Neural progenitor cell (in vitro differentiated cells): ENCODE data around the gene PIP4K2B. TPM values are rescaled to one million over a fixed set of nuclear protein-coding genes. Genes with fewer than 3 reads are reported as not detected.

Experiments used
- DNase-seq: peaks from one replicate; pipeline ENCODE4 v3.0.0-alpha.2; 2016; ENCODE audit warnings: low spot score
- H2AFZ ChIP-seq: fragments of 200-600 bp; sonication (generic); replicated peaks from 2 replicates; pipeline ENCODE4 v1.6.1; 2016; ENCODE audit warnings: antibody characterized with exemption
- H3F3A ChIP-seq: fragments of 200-600 bp; sonication (generic); 2 replicates; pipeline ENCODE4 v1.6.1; 2016; ENCODE audit warnings: antibody characterized with exemption, low read depth
- H3K27ac ChIP-seq: fragments of 200-600 bp; sonication (generic); 2 replicates; pipeline ENCODE4 v1.5.1; 2016; ENCODE audit warnings: mild to moderate bottlenecking
- H3K27me3 ChIP-seq: fragments of 200-600 bp; sonication (generic); 2 replicates; pipeline ENCODE4 v1.6.1; 2016; ENCODE audit warnings: mild to moderate bottlenecking, moderate library complexity
- H3K36me3 ChIP-seq: fragments of 200-600 bp; sonication (generic); 2 replicates; pipeline ENCODE4 v1.5.1; 2016
- H3K4me1 ChIP-seq: fragments of 200-600 bp; sonication (generic); 2 replicates; pipeline ENCODE4 v1.6.1; 2016; ENCODE audit warnings: mixed run types
- H3K4me2 ChIP-seq: fragments of 200-600 bp; sonication (generic); 2 replicates; pipeline ENCODE4 v1.6.1; 2016
- H3K4me3 ChIP-seq: fragments of 200-600 bp; sonication (generic); 2 replicates; pipeline ENCODE4 v1.5.1; 2016
- H3K79me2 ChIP-seq: fragments of 200-600 bp; sonication (generic); 2 replicates; pipeline ENCODE4 v1.6.1; 2016; ENCODE audit warnings: low read depth
- H3K9ac ChIP-seq: fragments of 200-600 bp; sonication (generic); 2 replicates; pipeline ENCODE4 v1.6.1; 2016
- H3K9me3 ChIP-seq: fragments of 200-600 bp; sonication (generic); 2 replicates; pipeline ENCODE4 v1.5.1; 2016; ENCODE audit warnings: low read depth
- H4K20me1 ChIP-seq: fragments of 200-600 bp; sonication (generic); 2 replicates; pipeline ENCODE4 v1.6.1; 2016; ENCODE audit warnings: low read depth
- H3K27ac Mint-ChIP-seq: 3 replicates; pipeline ENCODE4 v1.8.0; 2021; ENCODE audit warnings: mixed read lengths
- H3K27me3 Mint-ChIP-seq: 2 replicates; pipeline ENCODE4 v1.8.0; 2022; ENCODE audit warnings: low read depth, mild to moderate bottlenecking, inconsistent platforms, moderate library complexity, mixed read lengths; ENCODE audit not compliant: insufficient read depth
- H3K36me3 Mint-ChIP-seq: 3 replicates; pipeline ENCODE4 v1.8.0; 2021; ENCODE audit warnings: mixed read lengths
- H3K4me1 Mint-ChIP-seq: 3 replicates; pipeline ENCODE4 v1.8.0; 2021; ENCODE audit warnings: mixed read lengths
- H3K4me3 Mint-ChIP-seq: 3 replicates; pipeline ENCODE4 v1.8.0; 2021; ENCODE audit warnings: mild to moderate bottlenecking, moderate library complexity, mixed read lengths
- H3K9me3 Mint-ChIP-seq: 3 replicates; pipeline ENCODE4 v1.8.0; 2020; ENCODE audit warnings: mixed read lengths
- EZH2 ChIP-seq: fragments of 200-600 bp; sonication (generic); IDR thresholded peaks from 2 replicates; pipeline ENCODE4 v1.6.1; 2017; ENCODE audit warnings: antibody characterized with exemption, mild to moderate bottlenecking, moderate library complexity
- EZH2phosphoT487 ChIP-seq: fragments of 200-600 bp; sonication (generic); IDR thresholded peaks from 2 replicates; pipeline ENCODE4 v1.6.1; 2017; ENCODE audit warnings: antibody characterized with exemption
- total RNA-seq: library from RNA; depleted of rRNA; stranded (reverse); fragments of >200 nt; gene quantifications from 2 replicates; pipeline ENCODE4 v1.2.3, GENCODE V29; 2015; ENCODE audit warnings: low replicate concordance
- TF ChIP-seq, protein P1 (sequence below): fragments of 200-600 bp; sonication (generic); IDR thresholded peaks from 2 replicates; pipeline ENCODE4 v1.5.1; 2017; ENCODE audit warnings: antibody characterized with exemption, mild to moderate bottlenecking

The PIP4K2B gene
- total RNA-seq, 1 donor from 2014 or later: 45.6 TPM

DNA sequence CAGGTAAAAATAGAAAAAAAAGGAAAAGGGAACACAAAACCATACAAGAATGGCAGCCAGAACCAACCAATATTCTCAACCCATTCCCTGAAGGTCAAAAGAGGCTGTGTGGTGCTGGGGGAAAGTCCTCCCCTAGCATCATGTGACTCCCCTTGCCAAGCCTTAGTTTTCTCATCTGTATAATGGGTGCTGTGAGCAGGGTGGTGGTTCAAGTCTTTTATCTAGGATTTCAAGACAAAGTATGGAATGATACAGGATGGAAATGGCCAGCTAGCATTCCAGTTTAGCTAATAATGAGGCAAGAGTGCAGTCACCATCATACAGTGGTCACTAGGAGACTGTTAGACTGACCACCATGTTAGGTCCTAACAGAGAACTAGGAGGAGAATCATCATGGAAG, 26.1 kb downstream of the PIP4K2B start:
- no peak for DNase-seq
- no peaks in the 10 kb centered on the region for H3K4me1 ChIP-seq
- H3K27me3 Mint-ChIP-seq: no peaks in the 10 kb centered on the region
- no peak overlapping the region for H3K9ac ChIP-seq
- no peaks in the 10 kb centered on the region for H3K27me3 ChIP-seq
- no peak overlapping the region for H3K27ac Mint-ChIP-seq
- no peaks in the 10 kb centered on the region for H3K9me3 ChIP-seq
- H3K4me3 ChIP-seq: no peak overlapping the region
- no peak overlapping the region for H3K27ac ChIP-seq
- no peaks in the 10 kb centered on the region for H3K9me3 Mint-ChIP-seq
- H3K4me1 Mint-ChIP-seq: no peaks in the 10 kb centered on the region
- no peaks in the 10 kb centered on the region for H4K20me1 ChIP-seq
- no peak overlapping the region for H3K4me2 ChIP-seq
- H3K36me3 ChIP-seq: peaks cover 4% of the 10 kb centered on the region
- TF ChIP-seq, protein P1, sequence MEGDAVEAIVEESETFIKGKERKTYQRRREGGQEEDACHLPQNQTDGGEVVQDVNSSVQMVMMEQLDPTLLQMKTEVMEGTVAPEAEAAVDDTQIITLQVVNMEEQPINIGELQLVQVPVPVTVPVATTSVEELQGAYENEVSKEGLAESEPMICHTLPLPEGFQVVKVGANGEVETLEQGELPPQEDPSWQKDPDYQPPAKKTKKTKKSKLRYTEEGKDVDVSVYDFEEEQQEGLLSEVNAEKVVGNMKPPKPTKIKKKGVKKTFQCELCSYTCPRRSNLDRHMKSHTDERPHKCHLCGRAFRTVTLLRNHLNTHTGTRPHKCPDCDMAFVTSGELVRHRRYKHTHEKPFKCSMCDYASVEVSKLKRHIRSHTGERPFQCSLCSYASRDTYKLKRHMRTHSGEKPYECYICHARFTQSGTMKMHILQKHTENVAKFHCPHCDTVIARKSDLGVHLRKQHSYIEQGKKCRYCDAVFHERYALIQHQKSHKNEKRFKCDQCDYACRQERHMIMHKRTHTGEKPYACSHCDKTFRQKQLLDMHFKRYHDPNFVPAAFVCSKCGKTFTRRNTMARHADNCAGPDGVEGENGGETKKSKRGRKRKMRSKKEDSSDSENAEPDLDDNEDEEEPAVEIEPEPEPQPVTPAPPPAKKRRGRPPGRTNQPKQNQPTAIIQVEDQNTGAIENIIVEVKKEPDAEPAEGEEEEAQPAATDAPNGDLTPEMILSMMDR: no peak
- TF ChIP-seq EZH2: no peak
- no peak for TF ChIP-seq EZH2phosphoT487
- H3K4me3 Mint-ChIP-seq: no peak overlapping the region
- H2AFZ ChIP-seq: no peak overlapping the region
- peaks cover 3% of the 10 kb centered on the region for H3F3A ChIP-seq
- H3K36me3 Mint-ChIP-seq: peaks cover 38% of the 10 kb centered on the region
- H3K79me2 ChIP-seq: no peaks in the 10 kb centered on the region

DNA sequence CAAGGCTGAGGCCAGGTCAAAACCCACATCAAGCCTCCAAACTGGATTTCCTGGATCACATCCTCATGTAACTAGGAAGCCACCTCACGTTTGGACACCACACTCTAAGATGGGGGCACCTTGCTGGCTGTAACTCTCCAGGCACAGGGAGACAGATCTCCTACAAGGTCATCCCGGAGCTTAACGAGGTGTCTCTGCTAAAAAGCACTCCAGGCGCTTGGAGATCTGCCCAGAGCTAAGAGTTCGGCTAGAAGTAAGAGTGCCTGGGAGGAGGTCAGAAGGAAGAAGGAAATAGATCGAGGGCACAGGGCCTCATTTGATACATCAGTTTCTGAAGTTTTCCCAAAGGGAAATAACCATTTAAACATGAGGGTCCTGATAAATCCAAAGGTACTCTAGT, 30.9 kb downstream of the PIP4K2B start:
- Histone ChIP-seq H2AFZ (no peak overlapping the region), H3K27ac (no peak overlapping the region), H3K4me3 (no peak overlapping the region), H3K9ac (no peak overlapping the region), H3K4me1 (no peaks in the 10 kb centered on the region), H3K9me3 (no peaks in the 10 kb centered on the region), H3K79me2 (no peaks in the 10 kb centered on the region), H3F3A (peaks cover 12% of the 10 kb centered on the region), H4K20me1 (peaks cover 12% of the 10 kb centered on the region), H3K4me2 (no peak overlapping the region), H3K36me3 (no peaks in the 10 kb centered on the region), H3K27me3 (no peaks in the 10 kb centered on the region)
- H3K4me1 Mint-ChIP-seq: peaks cover 3% of the 10 kb centered on the region
- H3K36me3 Mint-ChIP-seq: peaks cover 30% of the 10 kb centered on the region
- TF ChIP-seq EZH2 (no peak), EZH2phosphoT487 (no peak)
- TF ChIP-seq, protein P1: no peak
- DNase-seq: no peak
- H3K4me3 Mint-ChIP-seq: no peak overlapping the region
- no peaks in the 10 kb centered on the region for H3K27me3 Mint-ChIP-seq
- no peak overlapping the region for H3K27ac Mint-ChIP-seq
- H3K9me3 Mint-ChIP-seq: no peaks in the 10 kb centered on the region

- no peaks in the 10 kb centered on the region for H3K27me3 Mint-ChIP-seq
- H3K9me3 ChIP-seq: no peaks in the 10 kb centered on the region
- H3K4me1 ChIP-seq: no peaks in the 10 kb centered on the region
- TF ChIP-seq, protein P1: no peak
- H3K4me2 ChIP-seq: no peak overlapping the region
- no peaks in the 10 kb centered on the region for H3K27me3 ChIP-seq
- no peak overlapping the region for H3K9ac ChIP-seq
- peaks cover 3% of the 10 kb centered on the region for H3K4me1 Mint-ChIP-seq
- no peak for DNase-seq
- H3K27ac Mint-ChIP-seq: no peak overlapping the region
- peaks cover 21% of the 10 kb centered on the region for H4K20me1 ChIP-seq
- H3F3A ChIP-seq: peaks cover 19% of the 10 kb centered on the region
- H3K36me3 Mint-ChIP-seq: peaks cover 27% of the 10 kb centered on the region
- H3K27ac ChIP-seq: no peak overlapping the region
- H3K9me3 Mint-ChIP-seq: no peaks in the 10 kb centered on the region
- peak overlapping the region; percentile 75 for H3K4me3 Mint-ChIP-seq
- no peak overlapping the region for H3K4me3 ChIP-seq
- H3K79me2 ChIP-seq: no peaks in the 10 kb centered on the region
- H3K36me3 ChIP-seq: no peaks in the 10 kb centered on the region
- no peak overlapping the region for H2AFZ ChIP-seq
These were observed 33.0 kb downstream of the PIP4K2B start for GRCh38 chr17:38766341-38766740.
